GM18526 (cell line): ENCODE results near the gene SYT7.

Source experiments
- POLR2A ChIP-seq: IDR thresholded peaks from 3 replicates; pipeline ENCODE4 v1.6.1; 2011; ENCODE audit not compliant: insufficient read length; ENCODE audit errors: extremely low read depth

Gene SYT7

DNA sequence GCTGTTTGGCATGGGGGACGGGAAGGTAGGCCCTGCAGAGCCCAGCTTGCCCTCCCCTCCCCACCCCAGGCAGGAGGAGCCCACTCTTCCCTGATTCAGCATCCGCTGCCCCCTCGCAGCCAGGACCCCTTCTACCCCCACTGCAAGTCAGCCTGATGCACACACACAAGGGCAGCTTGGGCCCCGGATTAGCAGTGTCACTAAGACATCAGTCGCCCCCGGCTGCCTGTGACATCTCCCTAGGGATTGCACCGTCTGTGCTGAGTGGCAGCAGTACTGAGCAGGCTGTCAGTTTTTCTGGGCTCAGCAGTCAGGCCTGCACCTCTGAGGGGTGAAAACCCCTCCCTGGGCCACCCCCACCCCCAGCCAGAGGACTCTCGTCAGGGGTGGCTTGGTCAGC is 30.4 kb upstream of the SYT7 start:
- TF ChIP-seq POLR2A = no peak

- no peak for TF ChIP-seq POLR2A
Observed at GRCh38 chr11:61610905-61611304, 30.0 kb upstream of the SYT7 start.

DNA sequence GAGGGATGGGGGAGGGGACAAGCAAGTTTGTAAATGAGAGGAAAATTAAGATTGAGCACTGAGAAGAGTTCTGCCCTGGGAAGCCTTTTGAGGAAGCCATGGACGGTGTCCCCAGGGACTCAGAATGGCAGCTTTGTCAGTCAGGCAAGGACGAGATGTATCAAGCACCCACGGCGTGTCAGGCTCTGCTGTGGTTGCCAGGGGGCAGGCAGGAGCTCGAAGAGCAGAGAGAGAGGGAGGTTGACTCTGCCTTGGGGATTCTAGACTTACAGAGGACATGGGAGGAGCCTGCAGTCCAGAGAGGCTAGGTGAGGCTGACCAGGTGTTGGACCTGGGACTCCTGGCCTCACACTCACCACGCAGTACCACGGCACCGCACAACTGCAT is 29.1 kb upstream of the SYT7 start:
- no peak for TF ChIP-seq POLR2A

DNA sequence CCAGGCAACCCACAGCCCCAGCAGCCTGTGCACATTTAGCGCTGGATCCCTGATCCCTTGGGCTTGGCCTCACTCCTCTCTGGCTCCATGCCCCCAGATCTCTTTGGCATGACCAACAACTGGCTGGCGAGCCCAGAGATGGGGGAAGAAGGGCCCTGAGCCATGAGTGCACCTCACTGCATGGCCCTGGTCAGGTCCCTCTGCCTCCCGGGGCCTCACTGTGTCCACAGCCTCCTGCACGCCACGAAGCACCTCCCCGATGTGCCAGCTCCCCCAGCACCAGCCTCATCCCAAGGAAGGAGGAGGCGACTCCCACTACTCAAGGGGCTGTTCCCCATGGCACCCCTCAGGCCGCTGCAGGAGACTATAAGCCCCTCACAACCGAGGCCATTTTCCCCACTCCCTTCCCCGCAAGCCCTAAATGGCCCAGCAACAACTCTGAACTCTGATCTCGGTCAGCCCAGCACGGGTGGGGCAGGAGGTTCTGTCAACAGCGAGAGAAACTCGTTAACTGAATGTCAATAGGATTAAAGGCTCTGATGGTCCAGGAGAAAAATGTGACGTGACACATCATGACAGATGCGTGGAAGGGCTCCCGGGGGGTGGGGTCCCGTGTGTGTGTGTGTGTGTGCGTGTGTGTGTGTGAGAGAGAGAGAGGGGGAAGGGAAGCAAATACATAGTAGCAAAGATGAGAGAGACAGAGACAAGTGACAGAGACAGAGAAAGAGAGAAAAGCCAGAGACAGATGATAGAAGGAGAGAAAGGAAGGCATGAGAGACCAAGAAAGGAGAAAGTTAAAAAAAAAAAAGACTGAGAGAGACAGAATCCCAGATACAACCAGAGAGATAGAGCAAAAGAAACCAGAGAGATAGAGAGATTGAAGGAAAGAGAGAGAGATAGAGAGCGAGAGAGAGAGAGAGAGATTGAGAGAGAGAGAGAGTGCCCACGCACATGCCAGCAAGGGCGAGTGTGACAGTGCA is 28.4 kb upstream of the SYT7 start:
- no peak for TF ChIP-seq POLR2A

DNA sequence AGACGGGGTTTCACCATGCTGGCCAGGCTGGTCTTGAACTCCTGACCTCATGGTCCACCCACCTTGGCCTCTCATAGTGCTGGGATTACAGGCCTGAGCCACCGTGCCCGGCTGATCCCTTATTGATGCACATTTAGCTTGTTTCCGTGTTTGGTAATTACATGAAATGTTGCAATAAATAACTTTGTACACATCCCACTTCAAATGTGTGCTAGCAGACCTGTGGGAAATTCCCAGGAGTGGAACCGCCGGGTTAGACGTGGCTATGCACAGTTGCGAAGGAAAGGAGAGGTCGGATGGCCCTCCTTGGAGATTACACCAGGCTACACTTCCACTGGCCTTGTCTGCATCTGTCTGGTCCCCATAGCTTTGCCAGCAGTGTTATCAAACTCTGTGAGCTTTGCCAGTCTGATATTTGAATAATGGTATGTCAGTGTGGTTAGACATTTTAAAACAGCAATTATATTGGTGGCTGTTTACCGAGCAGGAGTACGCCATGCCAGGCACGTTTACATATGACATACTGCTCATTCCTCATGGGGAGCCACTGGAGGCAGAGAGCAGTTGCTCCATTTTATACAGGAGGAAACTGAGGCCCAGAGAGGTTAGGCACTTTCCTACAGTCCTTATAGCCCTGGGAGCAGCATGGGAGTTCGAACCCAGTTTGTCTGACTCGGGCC is 27.2 kb upstream of the SYT7 start:
- TF ChIP-seq POLR2A = no peak

DNA sequence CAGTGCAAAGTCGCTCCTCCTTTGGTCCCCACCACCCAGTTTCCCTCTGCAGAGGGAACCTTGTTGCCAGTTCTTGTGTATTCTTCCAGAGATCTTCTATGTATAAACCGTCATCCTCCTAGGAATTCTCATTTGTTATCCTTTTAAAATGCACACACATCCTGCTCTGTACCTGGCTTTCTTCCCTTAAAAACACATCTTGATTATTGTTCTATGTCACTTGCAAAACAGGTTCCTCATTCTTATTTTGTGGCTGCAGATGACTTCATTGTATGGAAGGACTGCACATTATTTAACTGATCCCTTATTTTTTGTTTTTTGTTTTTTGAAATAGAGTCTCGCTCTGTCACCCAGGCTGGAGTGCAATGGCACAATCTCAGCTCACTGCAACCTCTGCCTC is 26.6 kb upstream of the SYT7 start:
- TF ChIP-seq POLR2A = no peak

DNA sequence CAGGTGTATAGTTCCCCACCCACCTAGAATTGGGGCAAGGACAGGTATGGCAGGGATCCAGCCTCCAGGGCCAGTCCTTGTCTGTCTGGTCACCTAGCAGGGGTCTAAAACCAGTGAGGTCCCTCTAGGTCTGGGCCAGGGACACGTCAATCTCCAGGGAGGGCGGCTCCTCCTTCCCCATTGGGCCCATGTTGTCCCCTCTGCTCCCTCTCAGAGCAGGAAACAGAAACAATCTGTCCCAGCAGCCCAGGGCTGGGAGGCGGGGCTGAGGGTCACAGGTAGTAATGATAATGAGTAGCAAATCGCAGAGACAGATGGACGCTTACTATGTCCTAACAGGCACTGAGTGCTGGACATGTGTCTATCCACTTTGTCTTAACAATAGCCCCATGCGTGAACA is 22.8 kb upstream of the SYT7 start:
- no peak for TF ChIP-seq POLR2A

GRCh38 chr11:61602775-61603569 is 22.1 kb upstream of the SYT7 start:
- no peak for TF ChIP-seq POLR2A

DNA sequence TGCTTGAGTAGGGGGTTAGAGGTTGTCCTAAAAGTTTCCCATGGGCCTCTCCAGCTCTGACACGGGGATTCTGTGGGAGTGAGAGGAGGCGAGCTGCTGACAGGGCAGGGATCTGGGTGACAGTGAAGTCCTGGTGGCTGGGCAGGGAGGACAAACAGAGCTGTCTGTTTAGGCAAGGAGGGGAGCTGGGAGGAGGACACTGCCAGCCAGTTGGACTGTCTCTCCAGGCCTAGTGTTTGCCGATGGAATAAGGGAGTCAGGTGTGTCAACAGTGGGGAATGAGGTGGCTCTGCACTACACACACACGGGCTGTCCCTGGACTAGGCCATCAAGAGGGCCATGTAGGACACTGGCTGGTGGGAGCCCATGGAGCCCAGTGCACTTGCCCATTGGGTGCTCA is 20.6 kb upstream of the SYT7 start:
- no peak for TF ChIP-seq POLR2A

GRCh38 chr11:61599968-61600710 is 19.3 kb upstream of the SYT7 start:
- TF ChIP-seq POLR2A = no peak

DNA sequence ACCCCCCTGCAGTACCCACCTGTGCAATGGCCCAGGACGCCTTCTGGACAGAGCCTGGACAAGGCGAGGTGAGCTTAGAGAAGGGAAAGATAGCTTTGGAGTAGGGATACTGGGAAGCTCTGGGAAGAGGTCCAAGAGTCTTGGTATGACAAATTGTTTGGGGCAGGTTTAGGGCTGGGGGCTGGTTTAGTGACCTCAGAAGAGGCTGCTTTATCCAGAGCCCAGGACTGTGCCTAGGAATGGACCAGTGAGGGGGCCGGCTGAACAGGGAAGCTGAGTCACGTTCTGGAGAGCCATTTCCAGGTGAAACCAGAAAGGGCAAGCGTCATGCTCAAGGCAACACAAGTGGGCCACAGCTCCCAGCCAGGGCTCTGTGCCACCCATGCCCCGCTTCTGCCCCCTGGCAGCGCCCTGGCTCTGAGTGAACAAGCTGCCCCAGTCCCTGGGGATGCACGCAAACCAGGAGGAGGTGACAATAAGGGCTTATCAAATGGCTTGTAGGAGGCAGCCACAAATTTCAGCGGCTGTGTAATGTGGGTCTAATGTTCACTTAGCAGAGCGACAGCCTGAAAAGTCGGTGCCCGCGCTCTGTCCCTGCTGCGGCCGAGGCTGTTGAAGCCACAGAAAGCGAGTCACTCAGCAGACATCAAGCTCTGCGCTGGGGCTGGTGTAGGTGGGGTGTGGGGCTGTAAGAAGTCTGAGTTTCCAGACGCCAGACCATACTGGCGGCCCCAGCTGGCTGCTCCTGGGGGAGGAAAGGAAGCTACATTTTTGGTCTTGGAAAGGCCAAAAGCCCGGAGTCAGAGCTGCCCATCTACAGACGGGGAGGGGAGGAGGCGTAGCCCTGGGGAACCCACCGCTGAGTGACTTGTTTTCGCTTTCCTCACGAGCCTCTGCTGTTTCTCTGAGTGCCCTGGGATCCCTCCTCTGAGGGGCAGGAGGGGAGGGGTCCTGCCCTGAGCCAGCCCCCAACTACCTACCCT is 18.3 kb upstream of the SYT7 start:
- no peak for TF ChIP-seq POLR2A

GRCh38 chr11:61598374-61598773 is 17.5 kb upstream of the SYT7 start:
- no peak for TF ChIP-seq POLR2A

DNA sequence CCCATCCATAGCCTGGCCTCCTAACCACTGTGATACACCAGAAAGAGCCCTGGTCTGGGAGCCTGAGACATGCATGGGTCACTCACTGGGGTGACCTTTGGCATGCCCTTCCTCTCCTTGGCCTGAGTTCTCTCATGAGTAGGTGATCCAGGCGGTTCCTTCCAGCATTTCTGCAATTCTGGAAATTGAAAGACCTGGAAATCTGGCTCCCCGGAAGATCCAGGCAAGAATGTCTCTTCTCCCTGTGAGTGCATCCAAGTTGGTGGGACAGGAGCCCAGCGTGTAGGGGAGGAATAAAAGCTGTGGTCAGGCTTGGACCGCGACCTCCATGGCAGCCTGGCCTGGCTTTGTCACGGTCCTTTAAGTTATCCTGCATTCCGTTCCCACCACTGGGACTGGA is 16.1 kb upstream of the SYT7 start:
- no peak for TF ChIP-seq POLR2A

GRCh38 chr11:61596542-61596941 is 15.7 kb upstream of the SYT7 start:
- no peak for TF ChIP-seq POLR2A

DNA sequence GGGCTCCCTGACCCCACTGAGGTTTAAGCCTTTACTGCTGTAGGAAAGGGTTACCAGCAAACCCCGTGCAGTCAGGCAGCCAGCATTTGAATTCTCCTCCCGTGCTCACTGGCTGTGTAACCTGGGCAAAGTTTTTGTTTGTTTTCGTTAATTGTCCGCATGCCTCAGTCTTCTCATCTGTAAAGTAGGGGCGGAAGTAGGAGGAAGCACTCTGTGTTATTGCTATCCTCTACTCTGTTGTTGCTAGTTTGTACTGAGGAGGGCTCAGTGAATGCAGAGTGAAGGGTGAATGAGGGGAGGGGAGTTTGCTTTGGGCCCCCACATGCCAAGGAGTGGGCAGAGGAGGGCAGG is 14.0 kb upstream of the SYT7 start:
- TF ChIP-seq POLR2A = no peak
